ENCODE measurements around the gene NOC2L. TPM values are rescaled to one million over a fixed set of nuclear protein-coding genes. Genes with fewer than 3 reads are reported as not detected.

The NOC2L gene
- total RNA-seq, 1 donor from 2014 or later: 90.3 TPM

GRCh38 chr1:938088-938683 is 20.9 kb downstream of the NOC2L start:
- Mint-ChIP-seq H3K27ac (ENCODE audit: unreplicated experiment) (peak overlapping the region; percentile 82), H3K4me1 (ENCODE audit: low read depth, unreplicated experiment) (peaks cover 15% of the 10 kb centered on the region), H3K4me3 (ENCODE audit: unreplicated experiment) (peak overlapping the region; percentile 56), H3K27me3 (ENCODE audit: unreplicated experiment) (peaks cover 6% of the 10 kb centered on the region), H3K36me3 (ENCODE audit: unreplicated experiment) (no peaks in the 10 kb centered on the region), H3K9me3 (ENCODE audit: unreplicated experiment) (peaks cover 7% of the 10 kb centered on the region)
- no peak for DNase-seq
- TF ChIP-seq CTCF (IDR thresholded peaks at IDR 0.05; ENCODE audit: partially characterized antibody, unreplicated experiment): no peak

GRCh38 chr1:937521-937920 is 21.5 kb downstream of the NOC2L start:
- no peak for DNase-seq
- H3K9me3 Mint-ChIP-seq (ENCODE audit: unreplicated experiment): peaks cover 9% of the 10 kb centered on the region
- no peaks in the 10 kb centered on the region for H3K36me3 Mint-ChIP-seq (ENCODE audit: unreplicated experiment)
- H3K4me1 Mint-ChIP-seq (ENCODE audit: low read depth, unreplicated experiment): peaks cover 15% of the 10 kb centered on the region
- no peak for TF ChIP-seq CTCF (IDR thresholded peaks at IDR 0.05; ENCODE audit: partially characterized antibody, unreplicated experiment)
- H3K4me3 Mint-ChIP-seq (ENCODE audit: unreplicated experiment): peak overlapping the region; percentile 56
- H3K27me3 Mint-ChIP-seq (ENCODE audit: unreplicated experiment): peaks cover 6% of the 10 kb centered on the region
- peak overlapping the region; percentile 82 for H3K27ac Mint-ChIP-seq (ENCODE audit: unreplicated experiment)

- Mint-ChIP-seq H3K4me1 (ENCODE audit: low read depth, unreplicated experiment) (peaks cover 18% of the 10 kb centered on the region), H3K9me3 (ENCODE audit: unreplicated experiment) (peaks cover 9% of the 10 kb centered on the region), H3K36me3 (ENCODE audit: unreplicated experiment) (no peaks in the 10 kb centered on the region), H3K27ac (ENCODE audit: unreplicated experiment) (no peak overlapping the region), H3K27me3 (ENCODE audit: unreplicated experiment) (peaks cover 6% of the 10 kb centered on the region), H3K4me3 (ENCODE audit: unreplicated experiment) (peak overlapping the region; percentile 40)
- no peak for DNase-seq
- TF ChIP-seq CTCF (IDR thresholded peaks at IDR 0.05; ENCODE audit: partially characterized antibody, unreplicated experiment): no peak
These were observed 22.4 kb downstream of the NOC2L start for GRCh38 chr1:936348-937264.

GRCh38 chr1:935751-936231 is 23.3 kb downstream of the NOC2L start:
- Mint-ChIP-seq H3K4me1 (ENCODE audit: low read depth, unreplicated experiment) (peaks cover 24% of the 10 kb centered on the region), H3K9me3 (ENCODE audit: unreplicated experiment) (peaks cover 11% of the 10 kb centered on the region), H3K36me3 (ENCODE audit: unreplicated experiment) (no peaks in the 10 kb centered on the region), H3K27ac (ENCODE audit: unreplicated experiment) (peak overlapping the region; percentile 64), H3K27me3 (ENCODE audit: unreplicated experiment) (peaks cover 4% of the 10 kb centered on the region), H3K4me3 (ENCODE audit: unreplicated experiment) (peak overlapping the region; percentile 65)
- TF ChIP-seq CTCF (IDR thresholded peaks at IDR 0.05; ENCODE audit: partially characterized antibody, unreplicated experiment): no peak
- peak; percentile 98 for DNase-seq
